Lower lobe of right lung (tissue), 2 donors: Measurements from ENCODE around the gene SYPL1. TPM values are rescaled to one million over a fixed set of nuclear protein-coding genes. Genes with fewer than 3 reads are reported as not detected.

ENCODE experiments used
- ATAC-seq, 2 donors: fragments of 200-7000 bp; cut with Tn5 transposase; one replicate each; pipeline ENCODE4 v1.9.1; 2020 to 2022; ENCODE audit warnings: mild to moderate bottlenecking in 2 of 2, moderate library complexity in 2 of 2
- DNase-seq: peaks from one replicate; pipeline ENCODE4 v3.0.0-alpha.2; 2020
- H3K27ac ChIP-seq: fragments of 200-600 bp; one replicate; pipeline ENCODE4 v1.8.0; 2022
- H3K27me3 ChIP-seq: fragments of 200-600 bp; one replicate; pipeline ENCODE4 v1.8.0; 2022; ENCODE audit warnings: low read depth
- H3K36me3 ChIP-seq: fragments of 200-600 bp; one replicate; pipeline ENCODE4 v1.8.0; 2022; ENCODE audit warnings: mild to moderate bottlenecking
- H3K4me1 ChIP-seq: fragments of 200-600 bp; one replicate; pipeline ENCODE4 v1.8.0; 2022
- H3K4me3 ChIP-seq: fragments of 200-600 bp; one replicate; pipeline ENCODE4 v1.8.0; 2022; ENCODE audit warnings: mild to moderate bottlenecking
- H3K9me3 ChIP-seq: fragments of 200-600 bp; one replicate; pipeline ENCODE4 v1.8.0; 2022
- intact Hi-C: fragments of 100-400 bp; cut with DNase I; formaldehyde crosslinking; loops from one replicate; pipeline ENCODE4 v1.11.0; 2022
- total RNA-seq: library from RNA; stranded (reverse); fragmentation: NEBNext Ultra II Directional; extraction: Animal tissue kit (Norgen Biotek cat#: 25700); gene quantifications from one replicate; pipeline ENCODE4 v1.2.1, GENCODE V29; 2021
- TF ChIP-seq, protein P1 (sequence below): fragments of 200-600 bp; IDR thresholded peaks from one replicate; pipeline ENCODE4 v1.8.0; 2022; ENCODE audit warnings: antibody characterized with exemption, mild to moderate bottlenecking
- donor health status: DM: no; HTN: yes; CAD: no; lungs with severe emphysema.

Gene SYPL1
- total RNA-seq, 1 donor from 2014 or later, result 79.6 TPM

DNA sequence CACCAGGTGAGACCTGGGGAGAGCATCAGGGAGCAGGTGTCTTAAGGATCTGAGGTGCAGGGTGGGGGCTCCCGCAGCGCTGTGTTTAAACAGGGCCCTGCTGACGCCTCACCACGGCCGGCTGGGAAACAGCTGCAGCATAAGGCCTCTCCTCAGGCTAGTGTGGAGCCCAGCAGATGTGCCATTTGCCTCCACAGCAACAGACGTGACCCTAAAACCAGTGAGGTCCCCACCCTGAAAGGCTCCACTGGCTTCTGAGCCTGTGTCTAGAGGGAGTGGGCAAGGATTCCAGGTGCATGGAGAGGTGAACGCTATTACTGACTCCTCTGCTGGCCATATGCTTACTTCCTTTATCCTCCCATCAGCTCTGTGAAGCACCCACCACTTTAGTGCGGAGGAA is 47.8 kb downstream of the SYPL1 start:
- ATAC-seq (no peak), DNase-seq (no peak)
- Histone ChIP-seq H3K36me3 (no peaks in the 10 kb centered on the region), H3K4me3 (no peak overlapping the region), H3K27ac (peak overlapping the region; percentile 66), H3K4me1 (peaks cover 23% of the 10 kb centered on the region), H3K27me3 (no peaks in the 10 kb centered on the region), H3K9me3 (no peaks in the 10 kb centered on the region)
- TF ChIP-seq, protein P1, sequence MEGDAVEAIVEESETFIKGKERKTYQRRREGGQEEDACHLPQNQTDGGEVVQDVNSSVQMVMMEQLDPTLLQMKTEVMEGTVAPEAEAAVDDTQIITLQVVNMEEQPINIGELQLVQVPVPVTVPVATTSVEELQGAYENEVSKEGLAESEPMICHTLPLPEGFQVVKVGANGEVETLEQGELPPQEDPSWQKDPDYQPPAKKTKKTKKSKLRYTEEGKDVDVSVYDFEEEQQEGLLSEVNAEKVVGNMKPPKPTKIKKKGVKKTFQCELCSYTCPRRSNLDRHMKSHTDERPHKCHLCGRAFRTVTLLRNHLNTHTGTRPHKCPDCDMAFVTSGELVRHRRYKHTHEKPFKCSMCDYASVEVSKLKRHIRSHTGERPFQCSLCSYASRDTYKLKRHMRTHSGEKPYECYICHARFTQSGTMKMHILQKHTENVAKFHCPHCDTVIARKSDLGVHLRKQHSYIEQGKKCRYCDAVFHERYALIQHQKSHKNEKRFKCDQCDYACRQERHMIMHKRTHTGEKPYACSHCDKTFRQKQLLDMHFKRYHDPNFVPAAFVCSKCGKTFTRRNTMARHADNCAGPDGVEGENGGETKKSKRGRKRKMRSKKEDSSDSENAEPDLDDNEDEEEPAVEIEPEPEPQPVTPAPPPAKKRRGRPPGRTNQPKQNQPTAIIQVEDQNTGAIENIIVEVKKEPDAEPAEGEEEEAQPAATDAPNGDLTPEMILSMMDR, result no peak
- intact Hi-C loops, result no loop called here

DNA sequence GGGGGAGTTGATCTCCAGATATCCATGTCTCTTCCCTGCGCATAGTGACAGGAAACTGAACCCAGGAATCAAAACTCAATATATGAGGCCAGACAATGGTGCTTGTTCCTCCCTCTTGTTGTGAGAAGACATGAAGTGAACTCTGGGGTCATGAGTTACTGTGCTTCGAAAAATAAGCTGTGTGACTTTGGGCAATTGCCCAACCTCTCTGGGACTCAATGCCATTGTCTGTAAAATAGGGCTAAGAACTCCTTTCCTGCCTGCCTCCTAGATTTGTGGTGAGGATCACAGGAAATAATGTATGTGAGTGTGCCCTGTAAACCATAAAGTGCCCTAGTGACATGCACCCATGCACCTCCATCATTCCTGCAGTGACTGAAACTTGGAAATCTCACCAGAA is 48.4 kb downstream of the SYPL1 start:
- H3K36me3 ChIP-seq, result no peaks in the 10 kb centered on the region
- TF ChIP-seq, protein P1, result no peak
- H3K27ac ChIP-seq, result no peak overlapping the region
- DNase-seq (no peak), ATAC-seq (no peak)
- H3K27me3 ChIP-seq, result no peaks in the 10 kb centered on the region
- H3K9me3 ChIP-seq, result no peaks in the 10 kb centered on the region
- H3K4me3 ChIP-seq, result no peak overlapping the region
- intact Hi-C loops, result no loop called here
- H3K4me1 ChIP-seq, result peaks cover 24% of the 10 kb centered on the region

DNA sequence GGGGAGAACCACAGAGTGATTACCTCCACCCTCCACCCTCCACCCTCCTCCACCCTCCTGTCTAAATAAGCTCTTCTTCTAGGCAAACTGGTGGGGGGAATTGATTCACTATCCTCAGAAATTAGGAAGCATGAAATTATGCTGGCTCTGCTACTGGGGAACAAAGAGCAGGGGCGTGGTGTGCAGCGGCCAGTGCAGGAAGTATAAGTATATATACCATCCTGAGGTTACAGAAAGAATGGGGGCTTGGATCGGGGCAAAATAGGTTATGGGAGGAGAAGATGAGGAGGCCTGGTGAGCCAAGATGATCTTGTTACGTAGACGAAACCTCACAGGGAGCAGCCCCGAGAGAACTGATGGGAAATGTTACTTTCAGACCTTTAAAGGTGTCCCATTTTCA is 49.1 kb downstream of the SYPL1 start:
- H3K4me1 ChIP-seq, result peaks cover 31% of the 10 kb centered on the region
- intact Hi-C loops, result no loop called here
- no peak for ATAC-seq

DNA sequence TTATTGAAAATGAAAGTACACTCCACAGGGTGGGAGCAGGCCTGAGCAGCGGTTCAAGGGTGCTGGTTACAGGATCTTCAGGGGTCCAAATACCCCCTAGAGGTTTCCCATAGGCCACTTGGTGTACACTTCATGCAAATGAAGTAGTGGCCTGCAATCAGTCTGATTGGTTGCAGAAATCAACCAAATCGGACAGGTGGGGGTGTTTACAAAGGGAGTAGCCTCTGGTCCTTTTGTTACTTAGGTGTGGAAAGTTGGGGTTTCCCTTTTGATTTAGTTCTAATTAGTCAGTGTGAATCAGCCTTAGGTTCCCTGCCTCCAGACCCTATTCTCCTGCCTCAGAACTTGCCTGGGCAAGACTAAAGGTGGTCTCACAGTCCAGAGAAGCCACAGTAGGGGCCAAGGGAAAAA is 49.6 kb downstream of the SYPL1 start:
- no peak overlapping the region for H3K27ac ChIP-seq
- DNase-seq (no peak), ATAC-seq (no peak)
- no peaks in the 10 kb centered on the region for H3K27me3 ChIP-seq
- intact Hi-C loops, result no loop called here
- TF ChIP-seq, protein P1, result no peak
- H3K36me3 ChIP-seq, result no peaks in the 10 kb centered on the region
- no peaks in the 10 kb centered on the region for H3K9me3 ChIP-seq
- H3K4me3 ChIP-seq, result no peak overlapping the region
- peaks cover 31% of the 10 kb centered on the region for H3K4me1 ChIP-seq

More for the DNA sequence above, 49.1 kb downstream of the SYPL1 start:
- Histone ChIP-seq H3K36me3 (no peaks in the 10 kb centered on the region), H3K27ac (no peak overlapping the region), H3K9me3 (no peaks in the 10 kb centered on the region), H3K4me3 (no peak overlapping the region), H3K27me3 (no peaks in the 10 kb centered on the region)
- TF ChIP-seq, protein P1, result no peak
- no peak for DNase-seq

DNA sequence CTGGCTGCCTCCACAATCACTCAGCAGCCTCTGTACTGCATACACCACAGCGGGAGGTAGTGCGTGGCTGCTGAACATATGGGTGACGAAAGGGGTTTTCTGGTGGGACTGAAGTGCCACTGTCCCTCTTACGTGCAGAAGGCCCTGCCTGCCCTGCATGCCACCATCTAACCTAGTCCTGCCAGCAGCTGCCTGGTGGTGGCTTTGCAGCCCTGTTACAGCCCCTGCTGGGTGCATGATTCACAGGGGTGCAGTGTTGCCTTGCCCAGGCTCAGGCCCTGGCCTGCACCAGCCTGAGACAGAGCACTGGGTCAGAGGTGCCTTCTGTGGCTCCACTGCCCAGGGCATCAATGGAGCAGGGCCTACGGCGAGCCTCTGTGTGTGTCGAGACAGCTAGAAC is 50.1 kb downstream of the SYPL1 start:
- Histone ChIP-seq H3K4me1 (peaks cover 31% of the 10 kb centered on the region), H3K27ac (no peak overlapping the region), H3K4me3 (no peak overlapping the region), H3K36me3 (no peaks in the 10 kb centered on the region), H3K9me3 (no peaks in the 10 kb centered on the region), H3K27me3 (no peaks in the 10 kb centered on the region)
- intact Hi-C loops, result no loop called here
- ATAC-seq, result no peak
- no peak for DNase-seq
- TF ChIP-seq, protein P1, result no peak
